Fibroblast of mammary gland (primary cell): Measurements from ENCODE around the gene DNM3.

Experiments used
- DNase-seq: peaks from one replicate; pipeline ENCODE4 v3.0.0-alpha.2; 2010; ENCODE audit warnings: low read depth
- H3K4me3 ChIP-seq: 2 replicates; pipeline ENCODE4 v1.5.1; 2011; ENCODE audit warnings: low read depth, mild to moderate bottlenecking, low read length, moderate library complexity; ENCODE audit not compliant: control insufficient read depth
- TF ChIP-seq, protein P1 (sequence below): conservative IDR thresholded peaks from 2 replicates; pipeline ENCODE4 v1.5.1; 2011; ENCODE audit warnings: low read depth, low read length, inconsistent platforms; ENCODE audit not compliant: control insufficient read depth, insufficient read depth

The DNM3 gene

DNA sequence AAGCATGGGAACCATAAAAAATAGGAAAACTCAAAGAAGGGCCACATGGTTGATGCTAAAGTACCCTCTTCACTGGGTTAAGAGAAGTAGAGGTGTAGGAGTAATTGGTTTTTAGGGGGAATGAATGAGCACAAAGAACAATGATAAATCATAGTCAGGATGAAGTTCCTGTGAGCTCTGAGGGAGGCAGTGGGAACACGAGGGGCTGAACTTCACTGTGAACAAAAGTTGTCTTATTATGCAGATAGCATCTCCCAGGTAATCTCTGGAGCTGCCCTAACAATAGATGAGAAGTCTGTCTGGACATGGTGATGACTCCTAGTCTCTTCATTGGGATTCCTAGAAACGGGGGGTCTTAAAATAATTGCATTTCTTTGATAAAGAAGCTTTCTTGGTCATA is 127.9 kb downstream of the DNM3 start:
- TF ChIP-seq, protein P1, sequence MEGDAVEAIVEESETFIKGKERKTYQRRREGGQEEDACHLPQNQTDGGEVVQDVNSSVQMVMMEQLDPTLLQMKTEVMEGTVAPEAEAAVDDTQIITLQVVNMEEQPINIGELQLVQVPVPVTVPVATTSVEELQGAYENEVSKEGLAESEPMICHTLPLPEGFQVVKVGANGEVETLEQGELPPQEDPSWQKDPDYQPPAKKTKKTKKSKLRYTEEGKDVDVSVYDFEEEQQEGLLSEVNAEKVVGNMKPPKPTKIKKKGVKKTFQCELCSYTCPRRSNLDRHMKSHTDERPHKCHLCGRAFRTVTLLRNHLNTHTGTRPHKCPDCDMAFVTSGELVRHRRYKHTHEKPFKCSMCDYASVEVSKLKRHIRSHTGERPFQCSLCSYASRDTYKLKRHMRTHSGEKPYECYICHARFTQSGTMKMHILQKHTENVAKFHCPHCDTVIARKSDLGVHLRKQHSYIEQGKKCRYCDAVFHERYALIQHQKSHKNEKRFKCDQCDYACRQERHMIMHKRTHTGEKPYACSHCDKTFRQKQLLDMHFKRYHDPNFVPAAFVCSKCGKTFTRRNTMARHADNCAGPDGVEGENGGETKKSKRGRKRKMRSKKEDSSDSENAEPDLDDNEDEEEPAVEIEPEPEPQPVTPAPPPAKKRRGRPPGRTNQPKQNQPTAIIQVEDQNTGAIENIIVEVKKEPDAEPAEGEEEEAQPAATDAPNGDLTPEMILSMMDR: no peak
- no peak for DNase-seq
- H3K4me3 ChIP-seq: no peak overlapping the region

DNA sequence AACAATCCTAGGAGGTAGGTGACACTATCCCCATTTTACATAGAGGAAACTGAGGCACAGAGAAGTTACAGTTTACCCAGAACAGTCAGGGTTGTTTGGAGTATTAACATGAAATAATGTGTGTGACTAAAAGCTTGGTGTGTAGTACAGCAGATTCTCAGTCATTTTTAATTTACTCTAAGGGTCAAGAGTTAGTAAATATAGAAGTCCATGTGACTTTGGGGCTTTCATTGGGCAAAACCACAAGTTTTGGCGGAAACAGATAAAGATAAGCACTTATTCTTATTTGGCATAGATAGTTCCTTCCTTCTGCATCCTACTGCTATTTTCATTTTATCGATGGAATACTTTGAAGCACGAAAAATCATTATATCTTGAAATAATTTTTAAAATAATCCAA is 128.5 kb downstream of the DNM3 start:
- no peak for DNase-seq
- TF ChIP-seq, protein P1: no peak

DNA sequence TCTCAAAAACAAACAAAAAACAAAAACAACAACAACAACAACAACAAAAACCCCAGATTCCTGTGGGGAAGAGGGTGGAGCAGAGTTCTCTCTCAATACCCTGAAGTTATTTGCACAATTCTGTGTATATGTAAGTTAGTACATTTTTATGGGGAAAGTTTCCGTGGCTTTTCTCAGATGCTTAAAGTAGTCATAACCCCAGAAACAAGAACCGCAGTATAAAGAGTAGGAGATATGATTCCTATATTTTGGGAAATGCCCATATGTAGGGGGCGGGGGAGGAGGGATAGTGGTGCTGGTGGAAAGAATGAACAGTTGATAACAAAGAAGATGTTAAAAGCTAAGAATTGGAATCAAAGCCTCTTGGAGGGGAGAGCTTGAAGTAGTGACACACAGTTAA is 131.5 kb downstream of the DNM3 start:
- TF ChIP-seq, protein P1: no peak
- H3K4me3 ChIP-seq: no peak overlapping the region
- no peak for DNase-seq

More for the DNA sequence above, 128.5 kb downstream of the DNM3 start:
- H3K4me3 ChIP-seq: no peak overlapping the region

DNA sequence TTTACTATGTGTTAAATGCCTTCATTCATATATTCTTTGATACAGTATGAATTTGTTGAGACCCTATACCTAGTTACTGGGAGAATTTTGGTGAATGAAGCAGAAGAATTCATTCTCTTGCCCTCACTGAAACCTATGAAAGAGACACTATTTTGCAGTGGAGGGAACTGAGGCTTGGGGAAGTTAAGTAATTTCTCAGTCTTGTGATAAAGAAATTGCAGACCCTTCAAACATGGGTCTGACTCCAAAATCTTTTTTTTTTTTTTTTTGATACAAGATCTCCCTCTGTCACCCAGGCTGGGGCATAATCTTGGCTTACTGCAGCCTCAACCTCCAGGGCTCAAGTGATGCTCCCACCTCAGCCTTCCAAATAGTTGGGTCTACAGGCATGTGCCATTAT is 132.1 kb downstream of the DNM3 start:
- no peak for DNase-seq
- no peak overlapping the region for H3K4me3 ChIP-seq
- TF ChIP-seq, protein P1: no peak

DNA sequence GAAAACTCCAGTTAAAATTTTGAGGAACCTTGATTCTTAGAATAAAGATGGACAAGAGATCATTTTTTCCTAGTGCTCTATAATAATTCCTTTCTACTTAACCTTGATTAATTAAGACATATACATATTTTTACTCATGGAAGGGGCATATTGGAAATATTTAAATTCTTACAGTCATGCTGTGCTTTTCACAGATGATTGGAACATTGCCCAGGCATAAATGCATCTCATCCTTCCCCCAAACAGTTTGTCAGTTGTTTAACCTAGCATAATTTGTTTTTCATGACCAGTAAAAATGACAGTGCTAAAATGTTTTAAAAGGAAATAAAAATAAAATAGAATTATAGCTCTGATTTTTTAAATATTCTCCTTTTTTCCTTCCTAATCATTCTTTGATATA is 140.0 kb downstream of the DNM3 start:
- no peak overlapping the region for H3K4me3 ChIP-seq
- DNase-seq: no peak
- TF ChIP-seq, protein P1: no peak

DNA sequence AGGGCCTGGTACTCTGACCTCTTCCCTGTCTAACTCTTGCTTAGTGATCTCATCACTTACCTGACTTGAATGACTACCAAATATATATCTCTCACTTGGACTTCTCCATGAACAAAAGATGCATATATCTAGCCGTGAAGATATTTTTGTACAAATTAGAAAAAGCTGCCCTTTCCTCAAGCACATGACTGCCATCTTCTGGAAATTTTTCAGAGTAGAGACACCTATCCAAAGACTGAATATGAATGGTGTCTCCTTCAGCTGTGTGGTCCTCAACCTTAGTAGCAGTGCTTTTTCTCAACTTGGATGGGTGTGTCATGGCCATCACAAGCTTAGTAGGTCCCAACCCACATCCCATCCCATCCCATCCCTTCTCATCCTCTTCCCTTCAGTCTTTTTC is 142.3 kb downstream of the DNM3 start:
- DNase-seq: peak; percentile 51

More for the DNA sequence above, 142.3 kb downstream of the DNM3 start:
- TF ChIP-seq, protein P1: peak; percentile 52
- no peak overlapping the region for H3K4me3 ChIP-seq
